Measurements from ENCODE around the gene CLPSL2. TPM values are rescaled to one million over a fixed set of nuclear protein-coding genes. Genes with fewer than 3 reads are reported as not detected.

The CLPSL2 gene
- total and polyA plus RNA-seq, 10 of the 15 experiments (the other 5 are each of a cell fraction or from before 2014, with no cell fraction given) = 0.32 to 1.3 TPM; not detected in 8

- Histone ChIP-seq H3K27ac (ENCODE audit: control insufficient read depth, insufficient read depth) (peak overlapping the region; percentile 65; the same call in 1 of the 2 replicates), H3K4me3 (no peak overlapping the region; the same call in 1 of the 2 replicates), H3K9me3 (replicated peaks; ENCODE audit: control insufficient read depth, insufficient read depth, low read length) (no peaks in the 10 kb centered on the region), H3K4me2 (ENCODE audit: control insufficient read depth, insufficient read depth) (peak overlapping the region; percentile 83), H2AFZ (ENCODE audit: control insufficient read depth, low read depth, low read length) (peak overlapping the region; percentile 83), H3K9ac (ENCODE audit: control insufficient read depth, insufficient read depth, low read length) (peak overlapping the region; percentile 24; the same call in 1 of the 2 replicates), H4K20me1 (ENCODE audit: control insufficient read depth, insufficient read depth) (no peaks in the 10 kb centered on the region), H3K79me2 (ENCODE audit: control insufficient read depth, insufficient read depth, low read length) (no peaks in the 10 kb centered on the region; the same call in 1 of the 2 replicates), H3K36me3 (ENCODE audit: control insufficient read depth in 2 of 2, insufficient read depth in 2 of 2, low read length in 1 of 2) (no peaks in the 10 kb centered on the region), H3K4me1 (ENCODE audit: control insufficient read depth, insufficient read depth, low read length) (peaks cover 58% of the 10 kb centered on the region), H3K27me3 (replicated peaks in 1 of 2; ENCODE audit: control insufficient read depth in 2 of 2, insufficient read depth in 2 of 2, low read length in 1 of 2) (no peaks in the 10 kb centered on the region)
- no peak for FAIRE-seq
- no peak for DNase-seq (ENCODE audit: low read depth, low spot score)
- ATAC-seq = no peak
- no TSS peak for BruUV-seq (replicated peaks)
- POLR2A ChIA-PET = interaction anchor here (0.6 to 2.4 kb wide), 11 partner anchors 10 to 145 kb away, joined by 3 to 13 read pairs (median 4); partner anchors contain the start of gene FKBP5
- SMC1A ChIA-PET (ENCODE audit: uncharacterized antibody, unreplicated experiment) = interaction anchor here (1.1 to 3.6 kb wide), 8 partner anchors 9 to 189 kb away, joined by 3 to 21 read pairs (median 4); no protein-coding TSS in a partner anchor
- TF ChIP-seq POLR2A (IDR thresholded peaks at IDR 0.05; ENCODE audit: low read depth, low read length) (no peak), GATAD2B (conservative IDR thresholded peaks at IDR 0.05; ENCODE audit: low read depth) (0 out of 2 replicates have a peak, but pooled peaks have one; percentile 44), RELB (IDR thresholded peaks at IDR 0.05; ENCODE audit: low read depth) (0 out of 2 replicates have a peak, but pooled peaks have one; percentile 1), IKZF1 (conservative IDR thresholded peaks at IDR 0.05) (0 out of 2 replicates have a peak, but pooled peaks have one; percentile 8), RUNX3 (IDR thresholded peaks at IDR 0.05; ENCODE audit: low read length) (peak; percentile 20; the same call in 1 of the 2 replicates), NR2C1 (IDR thresholded peaks at IDR 0.05) (no peak), STAT1 (conservative IDR thresholded peaks at IDR 0.05) (no peak)
- TF ChIP-seq, protein P1, sequence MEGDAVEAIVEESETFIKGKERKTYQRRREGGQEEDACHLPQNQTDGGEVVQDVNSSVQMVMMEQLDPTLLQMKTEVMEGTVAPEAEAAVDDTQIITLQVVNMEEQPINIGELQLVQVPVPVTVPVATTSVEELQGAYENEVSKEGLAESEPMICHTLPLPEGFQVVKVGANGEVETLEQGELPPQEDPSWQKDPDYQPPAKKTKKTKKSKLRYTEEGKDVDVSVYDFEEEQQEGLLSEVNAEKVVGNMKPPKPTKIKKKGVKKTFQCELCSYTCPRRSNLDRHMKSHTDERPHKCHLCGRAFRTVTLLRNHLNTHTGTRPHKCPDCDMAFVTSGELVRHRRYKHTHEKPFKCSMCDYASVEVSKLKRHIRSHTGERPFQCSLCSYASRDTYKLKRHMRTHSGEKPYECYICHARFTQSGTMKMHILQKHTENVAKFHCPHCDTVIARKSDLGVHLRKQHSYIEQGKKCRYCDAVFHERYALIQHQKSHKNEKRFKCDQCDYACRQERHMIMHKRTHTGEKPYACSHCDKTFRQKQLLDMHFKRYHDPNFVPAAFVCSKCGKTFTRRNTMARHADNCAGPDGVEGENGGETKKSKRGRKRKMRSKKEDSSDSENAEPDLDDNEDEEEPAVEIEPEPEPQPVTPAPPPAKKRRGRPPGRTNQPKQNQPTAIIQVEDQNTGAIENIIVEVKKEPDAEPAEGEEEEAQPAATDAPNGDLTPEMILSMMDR (IDR thresholded peaks at IDR 0.05 in 2 of 3, conservative IDR thresholded peaks at IDR 0.05 in 1 of 3; ENCODE audit: control insufficient read depth in 2 of 3, extremely low read depth in 1 of 3, insufficient read depth in 1 of 3, low read depth in 3 of 3, low read length in 3 of 3) = peak in 1 of 3 experiments; percentile 18; a peak in 2 of 6 replicates
- intact Hi-C loops (cut with micrococcal nuclease; ENCODE audit: unreplicated experiment) (no loop called here), in situ Hi-C loops (cut with MboI) (no loop called here)
- CTCF ChIA-PET = interaction anchor here (1.2 to 2.7 kb wide), 8 partner anchors 9 to 147 kb away, joined by 3 to 10 read pairs (median 5); no protein-coding TSS in a partner anchor
- WGBS (ENCODE audit: insufficient coverage, insufficient replicate concordance, low lambda C conversion rate, missing lambda C conversion rate) = 79% methylated on average over 12 of the region's 12 CpGs
- RAD21 ChIA-PET (ENCODE audit: unreplicated experiment) = interaction anchor here (1.2 to 5.6 kb wide), 8 partner anchors 8 to 141 kb away, joined by 3 to 36 read pairs (median 6); partner anchors contain the start of gene ARMC12
Observed at GRCh38 chr6:35728683-35729678, 47.4 kb upstream of the CLPSL2 start.
